Astrocyte (in vitro differentiated cells and primary cell): ENCODE measurements around the gene SLC10A4. TPM values are rescaled to one million over a fixed set of nuclear protein-coding genes. Genes with fewer than 3 reads are reported as not detected.
A peak's percentile ranks its signal among the peaks of the same experiment; 100 is the strongest.

ENCODE experiments used
- DNase-seq: peaks from one replicate; pipeline ENCODE4 v3.0.0-alpha.2; 2010; ENCODE audit warnings: low read depth
- FAIRE-seq: peaks from 2 replicates; lab custom pipeline; 2011; peaks lifted over from hg19 to GRCh38; lab: Jason Lieb, UNC
- H2AFZ ChIP-seq: 2 replicates; pipeline ENCODE4 v1.6.0; 2012; ENCODE audit warnings: low read depth, low read length, inconsistent platforms
- H3K27ac ChIP-seq: 2 replicates; pipeline ENCODE4 v1.5.1; 2011; ENCODE audit warnings: low read depth, low read length, inconsistent platforms
- H3K27me3 ChIP-seq: 2 replicates; pipeline ENCODE4 v1.6.0; 2011; ENCODE audit warnings: low read length, inconsistent platforms; ENCODE audit not compliant: insufficient read depth
- H3K36me3 ChIP-seq: 2 replicates; pipeline ENCODE4 v1.5.1; 2011; ENCODE audit warnings: low read length, inconsistent platforms; ENCODE audit not compliant: insufficient read depth
- H3K4me1 ChIP-seq: 2 replicates; pipeline ENCODE4 v1.5.1; 2011; ENCODE audit warnings: low read length, inconsistent platforms; ENCODE audit not compliant: insufficient read depth
- H3K4me2 ChIP-seq: 2 replicates; pipeline ENCODE4 v1.6.0; 2012; ENCODE audit warnings: low read length, inconsistent platforms
- H3K4me3 ChIP-seq: 2 replicates; pipeline ENCODE4 v1.5.1; 2011; ENCODE audit warnings: low read depth, mild to moderate bottlenecking, low read length, inconsistent platforms; ENCODE audit not compliant: insufficient read depth
- H3K79me2 ChIP-seq: 2 replicates; pipeline ENCODE4 v1.6.0; 2012; ENCODE audit warnings: mild to moderate bottlenecking, low read length, inconsistent platforms; ENCODE audit not compliant: insufficient read depth
- H3K9ac ChIP-seq: 2 replicates; pipeline ENCODE4 v1.6.0; 2012; ENCODE audit warnings: mild to moderate bottlenecking, low read length, inconsistent platforms
- H3K9me3 ChIP-seq: 2 replicates; pipeline ENCODE4 v1.5.1; 2012; ENCODE audit warnings: low read depth, mild to moderate bottlenecking, low read length, inconsistent platforms; ENCODE audit not compliant: insufficient read depth
- H4K20me1 ChIP-seq: 2 replicates; pipeline ENCODE4 v1.6.0; 2012; ENCODE audit warnings: low read length, inconsistent platforms; ENCODE audit not compliant: insufficient read depth
- H3K27ac Mint-ChIP-seq: one replicate; pipeline ENCODE4 v1.8.0; 2021; ENCODE audit warnings: mild to moderate bottlenecking, mixed read lengths; ENCODE audit not compliant: unreplicated experiment
- H3K27me3 Mint-ChIP-seq: one replicate; pipeline ENCODE4 v1.8.0; 2021; ENCODE audit warnings: low read depth, mixed read lengths; ENCODE audit not compliant: unreplicated experiment
- H3K36me3 Mint-ChIP-seq: one replicate; pipeline ENCODE4 v1.8.0; 2021; ENCODE audit warnings: low read depth, mixed read lengths; ENCODE audit not compliant: unreplicated experiment
- H3K4me1 Mint-ChIP-seq: one replicate; pipeline ENCODE4 v1.8.0; 2021; ENCODE audit warnings: low read depth, mixed read lengths; ENCODE audit not compliant: unreplicated experiment
- H3K4me3 Mint-ChIP-seq: one replicate; pipeline ENCODE4 v1.8.0; 2021; ENCODE audit warnings: mild to moderate bottlenecking, moderate library complexity, mixed read lengths; ENCODE audit not compliant: unreplicated experiment
- H3K9me3 Mint-ChIP-seq: one replicate; pipeline ENCODE4 v1.8.0; 2021; ENCODE audit warnings: mild to moderate bottlenecking, mixed read lengths; ENCODE audit not compliant: unreplicated experiment
- CTCF ChIP-seq: IDR thresholded peaks from 2 replicates; pipeline ENCODE4 v1.5.1; 2011; ENCODE audit warnings: low read depth, mild to moderate bottlenecking, inconsistent platforms, low read length, moderate library complexity; ENCODE audit not compliant: insufficient read depth
- EZH2 ChIP-seq: IDR thresholded peaks from 2 replicates; pipeline ENCODE4 v1.6.1; 2012; ENCODE audit warnings: mild to moderate bottlenecking, low read length, inconsistent platforms; ENCODE audit not compliant: insufficient read depth
- total RNA-seq: library from RNA; stranded (reverse); gene quantifications from 2 replicates; pipeline ENCODE4 v1.2.1, GENCODE V29; 2021

The SLC10A4 gene
- total RNA-seq, 1 donor from 2014 or later = 0.16 TPM

- H3K36me3 Mint-ChIP-seq = peaks cover 7% of the 10 kb centered on the region
- H3K4me3 Mint-ChIP-seq = no peak overlapping the region
- H3K27ac Mint-ChIP-seq = no peak overlapping the region
- peaks cover 9% of the 10 kb centered on the region for H3K4me1 Mint-ChIP-seq
- Histone ChIP-seq H2AFZ (no peak overlapping the region), H3K9me3 (no peaks in the 10 kb centered on the region), H3K27ac (no peak overlapping the region), H3K27me3 (no peaks in the 10 kb centered on the region), H3K79me2 (no peaks in the 10 kb centered on the region), H3K4me3 (no peak overlapping the region), H3K4me1 (no peaks in the 10 kb centered on the region), H3K4me2 (no peak overlapping the region), H3K36me3 (peaks cover 16% of the 10 kb centered on the region), H3K9ac (no peak overlapping the region), H4K20me1 (no peaks in the 10 kb centered on the region)
- TF ChIP-seq EZH2 (no peak), CTCF (no peak)
- no peaks in the 10 kb centered on the region for H3K27me3 Mint-ChIP-seq
- no peak for FAIRE-seq
- no peak for DNase-seq
- no peaks in the 10 kb centered on the region for H3K9me3 Mint-ChIP-seq
Measured at GRCh38 chr4:48504352-48504751, 21.2 kb downstream of the SLC10A4 start.

GRCh38 chr4:48506716-48507115 is 23.6 kb downstream of the SLC10A4 start:
- peaks cover 29% of the 10 kb centered on the region for H3K36me3 ChIP-seq
- H3K4me1 ChIP-seq = no peaks in the 10 kb centered on the region
- no peak overlapping the region for H3K9ac ChIP-seq
- H3K79me2 ChIP-seq = no peaks in the 10 kb centered on the region
- no peak overlapping the region for H3K4me3 Mint-ChIP-seq
- FAIRE-seq (no peak), DNase-seq (no peak)
- no peak overlapping the region for H3K4me2 ChIP-seq
- H4K20me1 ChIP-seq = no peaks in the 10 kb centered on the region
- H3K9me3 Mint-ChIP-seq = no peaks in the 10 kb centered on the region
- no peaks in the 10 kb centered on the region for H3K9me3 ChIP-seq
- H3K27ac ChIP-seq = no peak overlapping the region
- H3K4me3 ChIP-seq = no peak overlapping the region
- peaks cover 11% of the 10 kb centered on the region for H3K36me3 Mint-ChIP-seq
- no peaks in the 10 kb centered on the region for H3K27me3 Mint-ChIP-seq
- H3K27me3 ChIP-seq = no peaks in the 10 kb centered on the region
- no peak for TF ChIP-seq EZH2
- no peak overlapping the region for H2AFZ ChIP-seq
- H3K4me1 Mint-ChIP-seq = peaks cover 12% of the 10 kb centered on the region
- no peak overlapping the region for H3K27ac Mint-ChIP-seq

- Histone ChIP-seq H3K9ac (no peak overlapping the region), H3K79me2 (no peaks in the 10 kb centered on the region), H3K4me2 (no peak overlapping the region), H3K4me3 (no peak overlapping the region), H2AFZ (no peak overlapping the region), H3K27me3 (no peaks in the 10 kb centered on the region), H4K20me1 (no peaks in the 10 kb centered on the region), H3K27ac (no peak overlapping the region), H3K4me1 (no peaks in the 10 kb centered on the region), H3K36me3 (peaks cover 42% of the 10 kb centered on the region), H3K9me3 (no peaks in the 10 kb centered on the region)
- Mint-ChIP-seq H3K36me3 (peaks cover 11% of the 10 kb centered on the region), H3K27ac (no peak overlapping the region), H3K4me3 (no peak overlapping the region), H3K27me3 (no peaks in the 10 kb centered on the region), H3K9me3 (no peaks in the 10 kb centered on the region), H3K4me1 (peaks cover 12% of the 10 kb centered on the region)
- FAIRE-seq = no peak
- peak; percentile 36 for DNase-seq
- TF ChIP-seq CTCF = no peak
- no peak for TF ChIP-seq EZH2
Measured at GRCh38 chr4:48509543-48509942, 26.4 kb downstream of the SLC10A4 start.
